Measurements from ENCODE around the gene GATAD2B. TPM values are rescaled to one million over a fixed set of nuclear protein-coding genes. Genes with fewer than 3 reads are reported as not detected.

GATAD2B gene
- total and polyA plus RNA-seq, 2 donors (not counting 3 experiments of a cell fraction or from before 2014, with no cell fraction given): 8.5 to 46.3 TPM

GRCh38 chr1:153968972-153969371 is 46.2 kb upstream of the GATAD2B start:
- H3K36me3 ChIP-seq (ENCODE audit: control insufficient read depth in 2 of 2, extremely low read depth in 1 of 2, insufficient read depth in 2 of 2, low read length in 2 of 2): peaks cover 0 to 5% of the 10 kb centered on the region in 2 experiments
- dilution Hi-C loops (cut with MboI; ENCODE audit: extremely low pct_ligation_motif_present, low sequenced_read_pairs): no loop called here
- POLR2A ChIA-PET: no interaction called here
- no peak overlapping the region for H2AFZ ChIP-seq (ENCODE audit: low read depth, low read length)
- TF ChIP-seq FOS (IDR thresholded peaks at IDR 0.05; ENCODE audit: borderline replicate concordance, insufficient read depth, low read length): no peak
- TF ChIP-seq JUN (IDR thresholded peaks at IDR 0.05; ENCODE audit: borderline replicate concordance, insufficient read depth, insufficient read length, low read depth): no peak
- TF ChIP-seq MYC (IDR thresholded peaks at IDR 0.05; ENCODE audit: low read depth, low read length): no peak
- TF ChIP-seq CTCF (IDR thresholded peaks at IDR 0.05; ENCODE audit: extremely low read depth in 1 of 2, insufficient read depth in 1 of 2, low read depth in 1 of 2, low read length in 2 of 2): no peak
- no peak for TF ChIP-seq POLR2A (IDR thresholded peaks at IDR 0.05; ENCODE audit: low read depth, low read length)
- no peak for TF ChIP-seq GATA2 (IDR thresholded peaks at IDR 0.05; ENCODE audit: insufficient read depth, insufficient read length, low read depth, low read length)
- TF ChIP-seq MAX (IDR thresholded peaks at IDR 0.05; ENCODE audit: insufficient read depth, insufficient read length): no peak
- TF ChIP-seq EZH2 (IDR thresholded peaks at IDR 0.05; ENCODE audit: borderline replicate concordance, low read depth, low read length, severe bottlenecking): no peak
- no peak for TF ChIP-seq POLR2AphosphoS5 (IDR thresholded peaks at IDR 0.05; ENCODE audit: insufficient read depth, low read depth, low read length)
- no peaks in the 10 kb centered on the region for H3K79me2 ChIP-seq (ENCODE audit: control insufficient read depth, insufficient read depth, low read length)
- DNase-seq (ENCODE audit: low read depth, low spot score) (no peak), FAIRE-seq (no peak)
- peaks cover 23% of the 10 kb centered on the region for H3K4me1 ChIP-seq (ENCODE audit: control insufficient read depth, extremely low read depth, insufficient read depth, low read length)
- H3K4me2 ChIP-seq (ENCODE audit: insufficient read depth, low read length): no peak overlapping the region
- no peaks in the 10 kb centered on the region for H3K9me3 ChIP-seq (replicated peaks; ENCODE audit: control insufficient read depth, insufficient read depth, low read length)
- no peak overlapping the region for H3K4me3 ChIP-seq (replicated peaks in 1 of 3; ENCODE audit: insufficient read depth in 1 of 3, low read depth in 1 of 3, low read length in 3 of 3)
- H3K27me3 ChIP-seq (ENCODE audit: control insufficient read depth in 2 of 2, insufficient read depth in 2 of 2, low read length in 2 of 2): no peaks in the 10 kb centered on the region
- no peak overlapping the region for H3K9ac ChIP-seq (replicated peaks; ENCODE audit: extremely low read depth, insufficient read depth, low read length)
- no peaks in the 10 kb centered on the region for H3K9me1 ChIP-seq (replicated peaks; ENCODE audit: control insufficient read depth, extremely low read depth, insufficient read depth, low read length)
- H4K20me1 ChIP-seq (replicated peaks; ENCODE audit: control insufficient read depth, extremely low read depth, insufficient read depth, low read length): no peaks in the 10 kb centered on the region
- CTCF ChIA-PET: interaction anchor here (2.4 to 4.7 kb wide), 2 partner anchors 9 to 24 kb away, joined by 10 to 37 read pairs; partner anchors contain the start of genes DENND4B and JTB
- intact Hi-C loops (cut with micrococcal nuclease): no loop called here
- H3K27ac ChIP-seq (ENCODE audit: insufficient read depth, low read depth, low read length): no peak overlapping the region
- no TSS peak for BruUV-seq (replicated peaks)

All from endothelial cell of umbilical vein (primary cell).